HG02973 (cell line): ENCODE results near the gene NTRK1.

Experiments used
- ATAC-seq: cut with Tn5 transposase; IDR thresholded peaks from one replicate; pipeline ENCODE4 v1.9.1; 2021; ENCODE audit warnings: moderate library complexity; ENCODE audit not compliant: unreplicated experiment

NTRK1 gene

GRCh38 chr1:156860628-156861423 lies at the start of gene NTRK1:
Gene NTRK1 (plus strand): TSS chr1:156860865. CDS start chr1:156860935, 70 bp downstream.
- ATAC-seq = no peak

- no peak for ATAC-seq
These were observed 49.5 kb upstream of the NTRK1 start for GRCh38 chr1:156811168-156811567.

GRCh38 chr1:156812293-156812990 lies 48.2 kb upstream of the NTRK1 start:
- ATAC-seq = no peak

DNA sequence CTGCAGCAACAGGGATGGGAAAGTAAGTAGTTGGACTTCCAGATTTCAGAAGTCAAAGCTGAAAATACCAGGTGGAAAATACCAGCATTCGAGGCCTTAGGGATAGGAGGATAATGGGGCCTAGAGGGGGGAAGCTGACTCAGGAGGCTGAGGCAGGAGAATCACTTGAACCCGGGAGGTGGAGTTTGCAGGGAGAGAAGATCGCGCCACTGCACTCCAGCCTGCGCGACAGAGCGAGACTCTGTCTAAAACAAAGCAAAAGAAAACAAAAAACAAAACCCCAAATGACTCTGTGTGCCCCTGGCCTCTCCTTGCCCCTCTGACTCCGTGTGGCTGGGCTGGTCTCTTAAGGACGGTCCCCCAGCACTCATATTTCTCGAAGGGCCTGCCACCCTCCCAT lies 47.4 kb upstream of the NTRK1 start:
- ATAC-seq = no peak

- ATAC-seq = no peak
These were observed 46.7 kb upstream of the NTRK1 start for GRCh38 chr1:156813750-156814570.

DNA sequence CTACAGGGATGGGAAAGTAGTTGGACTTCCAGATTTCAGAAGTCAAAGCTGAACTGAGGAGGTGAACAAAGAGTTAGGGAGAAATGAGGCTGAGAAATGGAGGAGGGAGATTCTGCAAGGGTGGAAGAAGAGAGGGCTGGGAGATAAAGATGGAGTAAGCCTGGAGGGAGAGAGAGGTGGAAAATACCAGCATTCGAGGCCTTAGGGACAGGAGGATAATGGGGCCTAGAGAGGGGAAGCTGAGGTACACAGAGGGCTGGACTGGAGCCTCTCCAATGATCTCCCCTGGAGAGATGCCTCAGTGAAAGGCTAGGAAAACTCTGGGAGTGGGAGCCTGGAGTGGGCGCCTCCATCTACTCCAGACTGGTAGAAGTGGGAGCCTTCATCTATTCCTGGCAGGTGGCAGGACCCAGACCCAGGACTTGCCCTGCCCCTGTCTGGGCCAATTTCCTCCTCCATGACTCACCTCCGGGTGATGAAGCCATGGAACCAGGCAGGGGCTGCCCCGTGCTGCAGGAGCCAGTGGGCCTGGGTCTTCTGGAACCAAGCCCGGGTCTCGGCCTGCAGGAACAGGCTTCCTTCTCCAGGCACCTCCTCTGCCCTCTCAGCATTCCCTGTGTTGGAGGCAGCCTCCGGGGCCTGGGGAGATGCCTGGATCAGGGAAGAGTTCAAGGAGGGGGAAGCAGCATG lies 45.9 kb upstream of the NTRK1 start:
- no peak for ATAC-seq

DNA sequence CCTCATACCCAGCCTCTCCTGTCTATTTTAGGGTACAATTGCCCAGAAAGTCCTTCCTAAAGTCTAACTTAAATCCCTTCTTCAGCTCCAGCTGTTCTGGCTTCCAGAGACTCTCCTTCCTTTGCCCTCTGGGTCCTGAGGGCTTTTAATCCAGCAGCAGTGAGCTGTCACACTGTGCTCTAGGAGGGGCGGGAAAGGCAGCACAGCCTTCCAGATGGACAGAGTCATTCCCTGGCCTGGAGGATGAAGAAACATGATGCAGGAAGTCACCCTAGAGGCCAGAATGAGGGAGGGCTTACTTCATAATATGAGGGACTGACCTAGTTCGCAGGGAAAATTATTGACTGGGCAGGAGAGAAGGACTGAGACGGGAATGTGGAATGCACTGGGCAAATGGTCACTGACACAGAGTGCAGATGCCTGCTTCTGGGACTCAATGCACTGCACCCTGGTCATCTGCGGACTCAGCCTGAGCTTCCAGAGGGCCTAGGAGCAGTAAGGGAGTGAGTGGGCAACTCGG lies 45.3 kb upstream of the NTRK1 start:
- no peak for ATAC-seq

DNA sequence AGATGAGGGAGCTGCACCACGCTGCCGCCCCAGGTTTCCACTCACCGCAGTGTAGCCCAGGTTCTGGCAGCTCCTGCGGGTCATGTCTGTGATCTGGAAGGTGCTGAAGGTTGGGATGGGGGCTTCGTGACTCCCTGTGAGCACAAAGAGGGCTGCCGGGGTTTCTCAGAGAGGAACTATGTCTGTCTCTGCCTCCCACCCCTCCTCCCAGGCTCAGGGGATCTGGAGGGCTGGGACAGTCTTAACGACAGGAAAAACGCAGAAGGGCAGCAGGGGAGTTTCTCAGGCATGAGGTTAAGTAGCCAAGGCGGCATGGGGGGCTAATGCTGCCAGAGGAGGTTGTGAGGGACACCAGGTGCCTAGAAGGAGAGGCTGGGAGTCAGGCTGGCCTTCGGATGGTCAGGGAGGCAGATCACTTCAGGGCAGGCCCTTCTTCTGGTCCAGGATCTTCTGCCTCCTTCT lies 44.7 kb upstream of the NTRK1 start:
- ATAC-seq = no peak

GRCh38 chr1:156816561-156817328 lies 43.9 kb upstream of the NTRK1 start, which contains the start of gene SH2D2A:
Gene SH2D2A (minus strand): TSS chr1:156816848. CDS start chr1:156816708, 140 bp downstream.
- peak; percentile 73 for ATAC-seq

DNA sequence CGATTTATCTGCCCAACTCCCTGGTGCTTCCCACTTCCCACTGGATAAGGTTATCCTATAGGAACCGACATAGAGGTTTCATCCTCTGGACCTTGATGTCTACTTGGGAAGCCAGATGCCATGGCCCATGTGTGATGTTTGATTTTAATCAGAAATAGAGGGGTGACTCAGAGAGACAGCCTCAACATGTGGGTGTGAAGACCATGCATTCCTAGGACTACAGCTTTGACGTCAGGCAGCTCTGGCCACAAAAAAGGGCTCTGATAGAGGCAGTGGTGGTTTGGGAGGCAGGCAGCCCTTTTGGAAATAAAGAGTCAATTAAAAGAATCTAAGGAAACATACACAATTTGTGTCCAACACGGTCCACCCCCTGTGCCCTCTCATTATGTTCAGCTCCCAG lies 38.9 kb upstream of the NTRK1 start:
- no peak for ATAC-seq

- no peak for ATAC-seq
These were observed 38.0 kb upstream of the NTRK1 start for GRCh38 chr1:156822680-156823079.

DNA sequence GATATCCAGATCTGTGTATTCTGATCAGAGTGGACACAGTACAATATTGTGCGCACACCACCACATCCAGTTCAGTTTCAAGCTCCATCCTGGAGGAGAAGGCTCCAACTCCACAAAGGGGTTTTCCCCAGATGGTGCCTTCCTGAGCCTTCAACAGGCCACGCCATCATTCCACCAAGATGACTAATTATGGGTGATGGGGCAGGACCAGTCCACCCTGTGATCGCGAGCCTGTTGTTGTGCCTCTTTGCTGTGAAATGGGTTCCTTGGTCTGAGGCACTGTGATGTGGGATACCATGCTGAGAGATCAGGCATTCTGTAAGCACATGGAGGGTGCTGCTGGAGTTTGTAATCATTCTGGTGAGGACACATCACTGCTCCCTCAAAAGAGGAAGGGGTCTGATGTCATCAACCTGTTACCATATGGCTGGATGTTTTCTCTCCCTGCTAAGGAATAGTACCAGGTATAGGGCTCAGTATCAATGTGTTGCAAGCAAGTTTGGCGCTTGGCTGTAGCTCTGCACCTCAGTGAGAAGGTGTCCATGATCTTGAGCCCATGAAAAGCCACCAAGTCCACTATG lies 37.4 kb upstream of the NTRK1 start:
- no peak for ATAC-seq

- no peak for ATAC-seq
These were observed 34.0 kb upstream of the NTRK1 start for GRCh38 chr1:156826630-156827029.

- no peak for ATAC-seq
These were observed 32.1 kb upstream of the NTRK1 start for GRCh38 chr1:156828400-156829124.

DNA sequence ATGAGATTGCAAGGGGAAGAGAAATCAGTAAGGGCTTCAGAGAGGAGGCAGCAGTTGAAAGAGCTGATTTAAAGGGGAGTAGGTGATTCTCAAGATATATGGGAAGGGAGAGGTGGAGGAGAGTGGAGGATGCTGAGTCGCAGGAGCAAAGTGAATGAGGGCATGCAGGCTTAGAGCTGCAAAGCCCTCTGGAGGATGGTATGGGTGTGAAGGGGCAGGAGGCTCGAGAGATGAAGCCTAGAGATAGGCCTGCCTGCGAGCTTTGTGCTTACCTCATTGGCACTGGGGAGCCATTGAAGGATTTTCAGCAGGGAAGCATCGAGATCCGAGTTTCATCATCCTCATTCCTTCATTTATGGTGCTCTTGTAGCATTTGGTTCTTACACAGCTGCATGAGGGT lies 28.2 kb upstream of the NTRK1 start:
- ATAC-seq = no peak

- no peak for ATAC-seq
These were observed 27.1 kb upstream of the NTRK1 start for GRCh38 chr1:156833603-156834002.

GRCh38 chr1:156834322-156834721 lies 26.3 kb upstream of the NTRK1 start:
- ATAC-seq = no peak

DNA sequence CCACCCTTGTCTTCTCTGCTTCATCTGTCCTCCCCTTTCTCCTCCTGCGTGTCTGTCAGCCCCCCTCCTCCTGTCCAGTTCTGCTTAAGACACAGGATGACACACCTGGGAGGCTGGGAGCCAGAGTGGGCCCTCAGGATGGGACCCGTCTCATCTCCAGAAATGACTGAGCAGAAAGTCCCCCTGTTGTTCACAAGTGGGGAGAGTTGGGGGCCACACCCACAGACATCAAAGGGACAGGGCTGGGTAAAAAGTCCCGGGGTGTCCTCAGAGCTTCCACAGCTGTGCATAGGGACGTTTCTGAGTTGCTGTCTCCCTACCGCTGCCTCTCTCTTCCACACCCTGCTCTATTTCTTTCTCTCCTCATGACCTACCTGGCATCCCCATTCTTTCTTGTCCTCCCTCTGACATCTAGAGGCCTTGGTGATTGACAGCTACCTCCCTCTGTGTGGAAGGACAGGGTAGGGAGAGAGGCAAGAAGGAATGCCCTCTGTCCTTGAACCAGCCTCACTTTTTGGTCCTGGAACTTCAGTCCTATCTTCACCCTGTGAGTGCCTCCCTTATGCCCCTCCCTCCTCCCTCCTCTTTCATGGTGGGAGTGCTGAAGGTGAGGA lies 24.5 kb upstream of the NTRK1 start:
- peak; percentile 43 for ATAC-seq
